ENCODE results near the gene MOSPD3. TPM values are rescaled to one million over a fixed set of nuclear protein-coding genes. Genes with fewer than 3 reads are reported as not detected.

Gene MOSPD3
- total and polyA plus RNA-seq, 2 of the 13 experiments (the other 11 are each of a cell fraction or from before 2014, with no cell fraction given), result 7.6 to 8.8 TPM

GRCh38 chr7:100586266-100587025, 25.9 kb upstream of the MOSPD3 start, which contains the start of gene FBXO24:
Gene FBXO24 (plus strand): TSS chr7:100586328. CDS start chr7:100586626, 298 bp downstream.
- ChIA-PET CTCF (ENCODE audit: low intra/inter-chr PET ratio, low total read pairs) (interaction anchor here (1.2 kb wide), 1 partner anchor 117 kb away, joined by 3 read pairs; no protein-coding TSS in a partner anchor), POLR2A (interaction anchor here (0.5 to 4.1 kb wide), 60 partner anchors 8 to 531 kb away, joined by 3 to 73 read pairs (median 4); partner anchors contain the start of genes ACTL6B, AGFG2, EPHB4 and EPO)
- DNase-seq (ENCODE audit: low spot score), result peak; percentile 99
- peaks cover 2 to 6% of the 10 kb centered on the region in 2 experiments; a peak in 4 of 5 replicates for H3K36me3 ChIP-seq (replicated peaks in 1 of 2; ENCODE audit: control insufficient read depth in 1 of 2, insufficient read depth in 2 of 2, low read length in 2 of 2)
- peak within 1 kb of the TSS; percentile 80 to 98 (median 86) for H3K4me3 ChIP-seq (replicated peaks in 1 of 3; ENCODE audit: insufficient read depth in 1 of 3, low read depth in 2 of 3, low read length in 3 of 3)
- H2AFZ ChIP-seq (ENCODE audit: low read length), result peak within 1 kb of the TSS; percentile 91
- peaks cover 0 to 7% of the 10 kb centered on the region in 2 experiments; a peak in 3 of 5 replicates for H3K27me3 ChIP-seq (ENCODE audit: control insufficient read depth in 1 of 2, insufficient read depth in 2 of 2, low read length in 2 of 2)
- intact Hi-C loops (cut with micrococcal nuclease; ENCODE audit: unreplicated experiment) (loop anchor here (1.0 kb wide), 1 partner anchor 26 kb away; the partner anchor contains the start of gene MOSPD3), in situ Hi-C loops (cut with HindIII; ENCODE audit: extremely low pct_ligation_motif_present, low pct_unique_long_range_greater_than_20kb) (no loop called here)
- FAIRE-seq, result peak; percentile 99
- peak within 1 kb of the TSS; percentile 81 for H3K27ac ChIP-seq (ENCODE audit: extremely low read length, insufficient read depth, low read length)
- under 1% methylated on average over 17 of the region's 53 CpGs for WGBS (ENCODE audit: low lambda C conversion rate)
- H3K9me3 ChIP-seq (ENCODE audit: low read length), result no peaks in the 10 kb centered on the region
- peak; percentile 91 for ATAC-seq
- H3K4me2 ChIP-seq (ENCODE audit: low read depth, low read length), result peak within 1 kb of the TSS; percentile 100
- peaks cover 6% of the 10 kb centered on the region for H3K79me2 ChIP-seq (ENCODE audit: insufficient read depth, low read length)
- H3K4me1 ChIP-seq (ENCODE audit: insufficient read depth, low read length), result peaks cover 56% of the 10 kb centered on the region
- peaks cover 8% of the 10 kb centered on the region; the same call in 1 of the 2 replicates for H4K20me1 ChIP-seq (ENCODE audit: insufficient read depth, low read length)
- no TSS peak for BruUV-seq (replicated peaks)
- H3K9ac ChIP-seq (ENCODE audit: insufficient read depth, low read depth, low read length), result peak within 1 kb of the TSS; percentile 94
- peak; percentile 6; the same call in 1 of the 2 replicates for TF ChIP-seq ZNF792 (CRISPR knock-in tag; IDR thresholded peaks at IDR 0.05)
- peak; percentile 89 for TF ChIP-seq TFDP2 (CRISPR knock-in tag; IDR thresholded peaks at IDR 0.05)
- peak; percentile 4; the same call in 1 of the 2 replicates for TF ChIP-seq PHF20 (CRISPR knock-in tag; IDR thresholded peaks at IDR 0.05)
- TF ChIP-seq ZGPAT (CRISPR knock-in tag; IDR thresholded peaks at IDR 0.05), result peak; percentile 62
- TF ChIP-seq TFDP1 (CRISPR knock-in tag; IDR thresholded peaks at IDR 0.05; ENCODE audit: borderline replicate concordance), result peak; percentile 54; the same call in 1 of the 2 replicates
- peak; percentile 18; the same call in 1 of the 2 replicates for TF ChIP-seq ARID4A (CRISPR knock-in tag; IDR thresholded peaks at IDR 0.05; ENCODE audit: borderline replicate concordance)
- TF ChIP-seq RFXANK (CRISPR knock-in tag; IDR thresholded peaks at IDR 0.05), result peak; percentile 87; the same call in 1 of the 2 replicates
- TF ChIP-seq PCBP1 (IDR thresholded peaks at IDR 0.05; ENCODE audit: borderline replicate concordance, low read depth, low read length), result 0 out of 2 replicates have a peak, but pooled peaks have one; percentile 38
- no peak for TF ChIP-seq BRCA1 (CRISPR knock-in tag; IDR thresholded peaks at IDR 0.05)
- no peak for TF ChIP-seq ZNF691 (CRISPR knock-in tag; IDR thresholded peaks at IDR 0.05; ENCODE audit: borderline replicate concordance, low read depth)
- no peak for TF ChIP-seq ZNF660 (CRISPR knock-in tag; IDR thresholded peaks at IDR 0.05; ENCODE audit: borderline replicate concordance, low read depth)
- TF ChIP-seq ELF3 (CRISPR knock-in tag; IDR thresholded peaks at IDR 0.05), result peak; percentile 27; the same call in 1 of the 2 replicates
- TF ChIP-seq RBFOX2 (IDR thresholded peaks at IDR 0.05; ENCODE audit: low read depth, low read length), result peak; percentile 47
